ENCODE data around the gene RSPO4. TPM values are rescaled to one million over a fixed set of nuclear protein-coding genes. Genes with fewer than 3 reads are reported as not detected.
"Not testable (repeated sequence)": the region's sequence is repeated elsewhere in the genome, so short reads cannot be mapped to it uniquely, and the experiment has no call there.

RSPO4 gene
- total and polyA plus RNA-seq, 2 experiments from 2014 or later = 2.8 to 4.5 TPM

DNA sequence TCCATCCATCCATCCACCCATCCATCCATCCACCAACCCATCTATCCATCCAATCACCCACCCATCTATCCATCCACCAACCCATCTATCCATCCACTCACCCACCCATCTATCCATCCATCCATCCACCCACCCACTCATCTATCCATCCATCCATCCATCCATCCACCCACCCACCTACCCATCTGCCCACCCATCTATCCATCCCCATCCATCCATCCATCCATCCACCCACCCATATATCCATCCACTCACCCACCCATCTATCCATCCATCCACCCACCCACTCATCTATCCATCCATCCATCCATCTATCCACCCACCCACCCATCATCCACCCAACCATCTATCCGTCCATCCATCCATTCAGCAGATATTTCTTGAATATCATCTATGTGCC lies 17.1 kb downstream of the RSPO4 start:
- not testable (repeated sequence) for H3K4me2 ChIP-seq; H3K27me3 ChIP-seq (ENCODE audit: insufficient read depth); H3K79me2 ChIP-seq (replicated peaks; ENCODE audit: insufficient read depth); H3K4me1 ChIP-seq (ENCODE audit: insufficient read depth); H3K27ac Mint-ChIP-seq; ATAC-seq; H2AFZ ChIP-seq; H3K27ac ChIP-seq (ENCODE audit: low read depth); H3K4me3 Mint-ChIP-seq; H3F3A ChIP-seq (replicated peaks; ENCODE audit: low read depth); H3K9me3 Mint-ChIP-seq; H3K36me3 Mint-ChIP-seq (ENCODE audit: low read depth); DNase-seq (ENCODE audit: low spot score); H4K20me1 ChIP-seq (replicated peaks; ENCODE audit: insufficient read depth); H3K36me3 ChIP-seq (ENCODE audit: insufficient read depth); H3K9me2 ChIP-seq (ENCODE audit: insufficient read depth); H3K4me3 ChIP-seq
- peaks cover 16% of the 10 kb centered on the region for H3K27me3 Mint-ChIP-seq (ENCODE audit: insufficient read depth, low read depth, poor library complexity)
- peaks cover 11% of the 10 kb centered on the region for H3K4me1 Mint-ChIP-seq

DNA sequence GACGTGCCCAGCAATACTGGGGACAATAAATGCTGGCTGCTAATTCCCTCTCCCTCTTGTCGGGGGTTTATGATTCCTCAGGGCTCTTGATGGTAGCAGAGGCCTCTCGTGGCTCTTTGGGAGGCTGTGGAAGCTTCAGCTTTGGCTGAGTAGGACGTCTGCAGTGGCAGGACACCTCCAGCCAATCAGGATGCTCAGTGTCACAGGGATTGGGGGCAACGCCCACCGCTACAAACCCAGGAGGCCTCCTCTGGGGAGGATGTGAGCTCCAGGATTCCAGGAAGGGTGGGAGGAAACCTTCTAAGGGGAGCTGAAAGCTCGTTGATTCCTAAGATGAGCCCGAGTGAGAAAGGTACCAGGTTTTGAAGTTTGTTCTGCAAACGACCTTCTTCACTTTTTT lies 19.4 kb downstream of the RSPO4 start:
- H3K27ac ChIP-seq (ENCODE audit: low read depth) = no peak overlapping the region
- no peaks in the 10 kb centered on the region for H3F3A ChIP-seq (replicated peaks; ENCODE audit: low read depth)
- peaks cover 6% of the 10 kb centered on the region for H3K27me3 Mint-ChIP-seq (ENCODE audit: insufficient read depth, low read depth, poor library complexity)
- H3K27ac Mint-ChIP-seq = no peak overlapping the region
- H3K79me2 ChIP-seq (replicated peaks; ENCODE audit: insufficient read depth) = no peaks in the 10 kb centered on the region
- no peak overlapping the region for H3K4me3 ChIP-seq
- DNase-seq (ENCODE audit: low spot score) (peak; percentile 45), ATAC-seq (peak; percentile 90)
- H3K4me1 Mint-ChIP-seq = peaks cover 11% of the 10 kb centered on the region
- H4K20me1 ChIP-seq (replicated peaks; ENCODE audit: insufficient read depth) = no peaks in the 10 kb centered on the region
- no peaks in the 10 kb centered on the region for H3K36me3 Mint-ChIP-seq (ENCODE audit: low read depth)
- no peaks in the 10 kb centered on the region; the same call in 1 of the 2 replicates for H3K36me3 ChIP-seq (ENCODE audit: insufficient read depth)
- no peak overlapping the region for H3K4me2 ChIP-seq
- no peaks in the 10 kb centered on the region for H3K9me2 ChIP-seq (ENCODE audit: insufficient read depth)
- H3K4me1 ChIP-seq (ENCODE audit: insufficient read depth) = no peaks in the 10 kb centered on the region
- H3K4me3 Mint-ChIP-seq = no peak overlapping the region
- H3K9me3 Mint-ChIP-seq = no peaks in the 10 kb centered on the region
- H3K27me3 ChIP-seq (ENCODE audit: insufficient read depth) = no peaks in the 10 kb centered on the region
- H2AFZ ChIP-seq = peak overlapping the region; percentile 6; the same call in 1 of the 2 replicates
- TF ChIP-seq STAT1 (IDR thresholded peaks at IDR 0.05; ENCODE audit: unreplicated experiment) (no peak), REST (IDR thresholded peaks at IDR 0.05; ENCODE audit: unreplicated experiment) (no peak), POLR2AphosphoS5 (IDR thresholded peaks at IDR 0.05; ENCODE audit: low read depth) (no peak), EZH2 (IDR thresholded peaks at IDR 0.05; ENCODE audit: low read depth, unreplicated experiment) (no peak), ZNF114 (CRISPR knock-in tag; IDR thresholded peaks at IDR 0.05) (no peak), CTCF (conservative IDR thresholded peaks at IDR 0.05; ENCODE audit: low read depth in 2 of 2) (no peak), ETS1 (IDR thresholded peaks at IDR 0.05) (no peak), ZNF331 (CRISPR knock-in tag; IDR thresholded peaks at IDR 0.05; ENCODE audit: low read depth) (no peak), CREB1 (CRISPR knock-in tag; IDR thresholded peaks at IDR 0.05; ENCODE audit: low read depth) (no peak), EZH2phosphoT487 (IDR thresholded peaks at IDR 0.05; ENCODE audit: unreplicated experiment) (no peak), JUNB (IDR thresholded peaks at IDR 0.05; ENCODE audit: unreplicated experiment) (no peak)

All from GM23338 (cell line).